DMS153 (cell line): ENCODE measurements around the gene PPP4C.

Source experiments
- DNase-seq: peaks from one replicate; lab custom pipeline; 2025; lab: John Stamatoyannopoulos, UW

Gene PPP4C

GRCh38 chr16:30054959-30055553 is 20.7 kb upstream of the PPP4C start:
- DNase-seq = no peak

GRCh38 chr16:30060346-30060745 is 15.4 kb upstream of the PPP4C start:
- no peak for DNase-seq

DNA sequence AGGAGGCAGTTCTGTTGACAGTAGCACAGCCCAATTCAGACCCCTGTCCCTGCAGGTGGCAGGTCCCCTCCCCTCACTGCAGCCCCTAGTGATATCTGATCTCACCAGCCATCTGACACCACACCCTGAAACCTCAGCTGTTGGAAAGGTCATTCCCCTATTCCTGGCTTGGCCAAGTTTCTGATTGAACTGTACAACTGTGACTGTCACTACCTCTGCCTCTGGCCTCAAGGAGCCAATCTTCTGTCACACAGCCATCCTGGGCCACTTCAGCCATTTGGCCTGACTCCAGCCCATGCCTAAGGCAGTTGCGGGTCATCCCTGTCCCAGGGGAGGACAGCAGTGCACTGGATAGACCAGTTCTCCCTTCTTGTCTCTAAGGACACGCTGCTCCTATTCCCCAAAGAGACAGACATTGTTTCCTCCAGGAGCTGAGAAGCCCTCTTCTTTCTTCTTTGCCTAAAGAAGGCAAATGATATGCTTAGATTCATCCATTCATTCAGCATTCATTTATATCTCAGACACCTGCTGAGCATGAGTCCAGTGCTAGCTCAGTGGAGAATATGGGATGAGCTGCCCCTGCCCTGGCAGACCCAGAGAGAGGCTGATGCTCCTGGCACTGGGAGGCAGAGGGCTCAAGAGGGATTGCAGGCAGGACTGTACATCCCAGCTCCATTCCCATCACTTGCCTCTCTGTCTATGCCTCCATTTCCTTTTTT is 14.8 kb upstream of the PPP4C start:
- DNase-seq = no peak

DNA sequence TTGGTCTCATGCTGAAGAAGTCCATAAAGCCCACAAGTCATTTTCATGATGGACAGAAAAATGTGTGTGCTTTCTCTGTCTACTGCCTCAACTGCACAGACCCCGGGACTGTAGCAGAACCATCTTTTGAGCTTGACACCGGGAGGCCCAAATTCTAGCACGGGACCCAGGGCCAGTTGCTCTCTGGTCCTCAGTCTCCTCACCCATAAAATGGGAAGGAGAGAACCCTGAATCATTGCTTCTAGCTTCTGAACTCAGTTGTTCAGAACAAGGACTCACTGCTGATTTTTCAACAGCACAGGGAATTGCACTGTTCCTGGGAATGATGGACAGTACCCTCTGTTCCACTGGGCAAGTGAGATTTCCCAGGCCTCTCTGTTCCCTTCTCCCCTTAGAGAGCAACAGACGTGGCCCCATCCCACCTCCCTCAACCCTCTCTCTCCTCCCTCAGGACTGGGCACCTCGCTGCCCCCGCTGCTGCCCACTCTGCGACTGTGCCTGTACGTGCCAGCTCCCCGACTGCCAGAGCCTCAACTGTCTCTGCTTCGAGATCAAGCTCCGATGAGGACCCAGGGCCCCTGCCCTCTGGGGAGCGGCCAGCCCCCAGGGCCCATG is 12.4 kb upstream of the PPP4C start:
- no peak for DNase-seq

DNA sequence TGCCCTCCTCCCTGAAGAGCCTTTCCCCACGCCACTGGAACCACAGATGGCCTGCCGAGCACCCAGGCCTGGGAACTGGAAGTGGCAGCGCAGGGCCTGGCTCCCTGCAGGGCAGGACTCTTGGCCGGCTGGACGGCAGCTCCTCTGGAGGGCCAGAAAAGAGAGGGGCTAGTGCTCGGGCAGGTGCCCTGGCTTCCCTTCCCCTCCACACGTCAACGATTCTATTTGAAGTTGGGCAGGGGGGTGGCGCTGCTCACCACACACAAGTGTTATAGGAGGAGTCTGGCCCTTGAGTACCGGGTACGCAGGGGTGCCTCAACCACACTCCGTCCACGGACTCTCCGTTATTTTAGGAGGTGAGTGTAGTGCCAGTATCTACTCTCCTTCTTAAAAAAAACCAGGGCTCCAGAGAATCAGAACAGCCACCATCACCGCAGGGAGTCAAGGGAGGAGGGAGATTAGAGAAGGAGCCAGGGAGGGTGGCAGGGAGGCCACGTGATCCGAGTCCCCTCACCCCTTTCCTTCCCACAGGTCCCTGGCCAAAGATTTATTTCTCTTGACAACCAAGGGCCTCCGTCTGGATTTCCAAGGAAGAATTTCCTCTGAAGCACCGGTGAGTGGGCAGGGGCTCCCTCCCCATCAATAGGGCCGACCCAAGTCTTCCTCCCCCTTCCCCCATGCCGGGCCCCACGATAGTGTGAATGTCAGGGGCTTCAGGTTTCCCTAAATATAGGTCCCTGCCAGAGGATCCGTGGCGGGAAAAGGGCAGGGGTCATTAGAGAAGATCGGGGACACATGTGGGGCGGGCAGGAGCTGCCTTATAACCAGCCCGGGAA is 11.7 kb upstream of the PPP4C start:
- DNase-seq = peak; percentile 72

DNA sequence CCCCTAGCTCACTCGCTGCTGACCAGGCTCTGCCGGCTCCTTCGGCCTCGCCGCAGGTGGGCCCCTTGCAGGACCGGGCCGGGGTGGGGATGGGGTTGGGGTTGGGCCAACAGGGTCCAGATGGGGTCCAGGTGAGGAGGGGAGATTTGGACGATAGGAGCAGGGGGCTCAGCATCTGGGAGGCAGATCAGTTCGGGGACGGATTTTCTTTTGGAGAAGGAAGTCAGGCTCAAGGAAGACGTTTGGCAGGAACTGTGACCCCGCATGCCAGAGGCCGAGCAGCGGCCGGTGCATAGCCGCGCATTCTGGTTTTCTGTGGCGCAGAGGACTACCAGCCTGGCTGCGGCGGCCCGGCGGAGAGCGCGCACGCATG is 11.1 kb upstream of the PPP4C start:
- no peak for DNase-seq

DNA sequence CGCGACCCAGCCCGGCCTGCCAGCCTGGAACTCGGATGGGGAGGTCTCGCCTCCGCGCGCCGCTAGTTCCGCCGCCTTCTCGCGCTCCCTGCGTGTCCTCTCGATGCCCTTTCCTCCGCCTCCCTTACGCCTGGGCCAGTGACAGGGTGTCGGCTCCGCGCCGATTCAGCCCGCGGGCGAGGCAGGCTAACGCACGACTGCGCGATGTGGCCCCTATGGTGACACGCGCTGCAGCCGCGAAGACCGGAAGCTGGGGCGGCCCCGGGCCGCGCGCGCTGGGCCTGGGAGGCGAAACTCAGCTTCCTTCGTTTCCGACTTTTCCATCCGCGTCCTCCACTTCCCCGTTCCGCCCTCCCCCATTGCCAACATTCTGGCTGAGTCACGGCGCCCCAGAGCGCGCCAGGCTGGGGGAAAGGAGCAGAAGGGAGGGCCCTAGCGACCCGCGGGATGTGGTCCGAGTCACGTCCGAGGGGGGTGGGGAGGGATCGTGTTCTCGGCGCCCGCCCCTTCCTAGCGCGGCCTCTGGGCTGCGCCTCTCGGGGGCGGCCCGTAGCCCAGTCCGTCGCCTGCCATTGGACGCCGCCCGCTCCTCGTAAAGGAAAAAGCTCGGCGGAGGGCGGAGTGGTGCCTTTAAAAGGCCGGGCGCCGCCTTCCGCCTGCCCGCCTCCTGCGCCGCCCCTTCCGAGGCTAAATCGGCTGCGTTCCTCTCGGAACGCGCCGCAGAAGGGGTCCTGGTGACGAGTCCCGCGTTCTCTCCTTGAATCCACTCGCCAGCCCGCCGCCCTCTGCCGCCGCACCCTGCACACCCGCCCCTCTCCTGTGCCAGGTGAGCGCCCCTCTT is 10.5 kb upstream of the PPP4C start, which contains the start of gene ALDOA:
Gene ALDOA, plus strand, starts transcription at position 659 of the 841 bp plus-strand sequence. CDS start 1,138 bp downstream, outside the sequence.
- DNase-seq = peak; percentile 97

DNA sequence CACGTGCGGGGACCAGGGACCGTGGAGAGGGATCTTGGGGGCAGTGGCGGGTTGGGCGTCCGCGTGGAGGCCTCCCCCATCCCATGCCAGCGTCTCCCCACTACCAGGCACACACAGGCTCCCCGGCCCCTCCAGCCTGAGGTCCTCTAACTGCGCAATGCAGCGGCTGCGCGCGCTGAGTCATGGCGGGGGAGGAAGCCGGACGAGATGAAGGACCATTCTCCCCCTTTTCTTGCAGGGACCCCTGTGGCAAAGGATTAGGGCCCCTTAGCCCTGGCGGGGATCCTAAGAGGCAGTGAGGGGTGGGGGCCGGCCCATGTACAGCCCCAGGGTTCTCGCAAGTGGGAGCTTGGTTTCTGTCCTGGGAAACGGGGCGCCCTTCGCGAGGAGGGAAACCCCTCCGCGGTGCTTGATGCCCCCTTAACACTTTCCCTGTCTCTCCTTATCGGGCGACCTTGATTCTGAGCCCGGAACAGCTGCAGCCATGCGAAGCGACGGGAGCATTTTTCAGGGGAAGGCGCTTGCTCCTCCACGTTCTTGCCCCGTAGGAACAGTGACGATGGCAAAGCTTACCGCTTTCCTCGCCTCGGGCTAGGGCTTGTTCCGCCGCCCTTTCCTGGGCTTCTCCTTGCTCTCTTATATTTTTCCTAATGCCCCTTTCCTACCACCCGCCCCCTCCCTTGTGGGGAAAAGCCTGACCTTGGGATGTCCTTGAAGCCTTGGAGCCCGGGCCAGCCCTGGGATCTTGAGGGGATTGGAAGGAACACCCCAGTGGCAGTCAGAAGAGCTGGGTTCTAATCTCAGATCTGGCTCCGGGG is 9.6 kb upstream of the PPP4C start:
- no peak for DNase-seq

GRCh38 chr16:30066761-30067583 is 8.8 kb upstream of the PPP4C start:
- DNase-seq = no peak

GRCh38 chr16:30067584-30067916 is 8.2 kb upstream of the PPP4C start:
- no peak for DNase-seq

GRCh38 chr16:30068333-30068732 is 7.5 kb upstream of the PPP4C start:
- DNase-seq = no peak

DNA sequence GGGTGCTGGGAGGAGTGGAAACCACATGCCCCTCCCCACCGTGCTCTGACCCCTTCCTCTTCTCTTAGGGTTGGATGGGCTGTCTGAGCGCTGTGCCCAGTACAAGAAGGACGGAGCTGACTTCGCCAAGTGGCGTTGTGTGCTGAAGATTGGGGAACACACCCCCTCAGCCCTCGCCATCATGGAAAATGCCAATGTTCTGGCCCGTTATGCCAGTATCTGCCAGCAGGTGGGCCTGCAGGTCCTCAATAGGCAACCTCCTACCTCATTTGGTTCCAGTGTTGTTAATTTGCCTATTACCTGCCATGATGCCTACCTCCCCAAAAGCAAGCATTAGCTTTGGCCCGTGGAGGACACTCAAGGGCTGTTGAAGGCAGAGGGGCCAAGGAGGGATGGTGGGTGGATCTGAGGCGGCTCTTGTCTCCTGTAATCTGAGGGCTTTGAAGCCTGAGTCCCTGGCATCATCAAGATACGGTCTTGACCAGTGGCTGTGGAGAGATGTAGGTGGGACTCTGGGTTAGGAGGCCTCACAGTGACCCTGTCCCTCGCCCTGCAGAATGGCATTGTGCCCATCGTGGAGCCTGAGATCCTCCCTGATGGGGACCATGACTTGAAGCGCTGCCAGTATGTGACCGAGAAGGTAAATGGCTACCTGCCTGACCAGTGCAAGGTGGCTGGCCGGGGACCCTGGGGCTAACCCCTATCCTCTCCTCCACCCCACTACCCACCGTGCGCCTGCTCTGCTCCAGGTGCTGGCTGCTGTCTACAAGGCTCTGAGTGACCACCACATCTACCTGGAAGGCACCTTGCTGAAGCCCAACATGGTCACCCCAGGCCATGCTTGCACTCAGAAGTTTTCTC is 6.8 kb upstream of the PPP4C start:
- no peak for DNase-seq

DNA sequence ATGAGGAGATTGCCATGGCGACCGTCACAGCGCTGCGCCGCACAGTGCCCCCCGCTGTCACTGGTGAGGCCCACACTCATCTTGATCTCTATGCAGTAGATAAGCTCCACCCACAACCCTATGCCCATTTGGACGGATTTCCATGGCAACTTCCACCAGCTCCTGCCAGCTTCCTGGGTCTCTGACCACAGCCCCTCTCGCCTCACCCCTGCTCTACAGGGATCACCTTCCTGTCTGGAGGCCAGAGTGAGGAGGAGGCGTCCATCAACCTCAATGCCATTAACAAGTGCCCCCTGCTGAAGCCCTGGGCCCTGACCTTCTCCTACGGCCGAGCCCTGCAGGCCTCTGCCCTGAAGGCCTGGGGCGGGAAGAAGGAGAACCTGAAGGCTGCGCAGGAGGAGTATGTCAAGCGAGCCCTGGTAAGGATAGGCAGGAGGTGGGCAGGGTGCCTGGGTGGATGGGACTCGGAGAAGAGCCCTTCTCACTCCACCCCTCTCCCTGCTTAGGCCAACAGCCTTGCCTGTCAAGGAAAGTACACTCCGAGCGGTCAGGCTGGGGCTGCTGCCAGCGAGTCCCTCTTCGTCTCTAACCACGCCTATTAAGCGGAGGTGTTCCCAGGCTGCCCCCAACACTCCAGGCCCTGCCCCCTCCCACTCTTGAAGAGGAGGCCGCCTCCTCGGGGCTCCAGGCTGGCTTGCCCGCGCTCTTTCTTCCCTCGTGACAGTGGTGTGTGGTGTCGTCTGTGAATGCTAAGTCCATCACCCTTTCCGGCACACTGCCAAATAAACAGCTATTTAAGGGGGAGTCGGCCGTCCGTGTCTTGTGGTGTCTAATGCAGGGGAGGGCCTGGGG is 6.0 kb upstream of the PPP4C start:
- DNase-seq = no peak

- DNase-seq = no peak
Observed at GRCh38 chr16:30070490-30070889, 5.3 kb upstream of the PPP4C start.

- DNase-seq = no peak
Observed at GRCh38 chr16:30076276-30076791, 540 bp downstream of the PPP4C start.

DNA sequence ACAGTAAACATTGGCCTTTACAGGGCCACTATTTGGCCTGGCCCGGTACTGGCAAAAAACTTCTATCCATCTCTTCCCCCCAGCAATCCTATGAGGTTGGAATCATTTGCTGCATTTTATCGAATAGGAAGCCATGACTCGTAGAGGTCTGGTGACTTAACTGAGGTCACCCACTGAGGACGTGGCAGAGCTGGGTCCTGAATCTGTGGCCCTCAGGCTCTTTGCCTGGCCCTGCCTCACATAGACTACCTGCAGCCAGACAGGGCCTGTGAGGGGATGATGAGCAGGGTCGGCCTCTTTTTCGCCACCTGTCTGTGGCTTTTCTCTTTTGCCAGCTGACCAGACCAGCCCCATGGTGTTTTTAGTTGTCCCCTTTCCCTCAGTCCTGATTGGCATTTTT is 1.9 kb downstream of the PPP4C start:
- no peak for DNase-seq

DNA sequence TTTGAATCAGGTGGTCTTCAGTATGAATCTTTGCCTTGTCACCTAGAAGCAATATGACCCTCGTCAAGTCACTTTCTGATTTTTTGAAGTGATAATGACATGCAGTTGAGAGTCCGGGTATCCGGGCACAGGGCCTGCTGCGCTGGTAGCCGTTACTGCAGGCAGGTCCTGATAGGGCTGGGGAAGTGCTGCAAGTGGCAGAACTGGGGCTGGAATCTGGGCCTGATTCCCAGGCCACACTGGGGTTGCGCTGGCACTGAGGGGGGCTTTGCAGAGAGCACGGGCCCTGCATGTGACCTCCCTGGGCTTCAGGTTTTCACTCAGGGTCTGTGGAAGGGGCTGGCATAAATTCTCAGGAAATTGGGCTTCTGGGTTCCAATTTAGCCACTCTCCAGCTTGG is 3.0 kb downstream of the PPP4C start:
- no peak for DNase-seq

- no peak for DNase-seq
Observed at GRCh38 chr16:30079480-30079879, 3.7 kb downstream of the PPP4C start.
